GM19025 (cell line): ENCODE results near the gene GALNT14.

Source experiments
- ATAC-seq: cut with Tn5 transposase; IDR thresholded peaks from one replicate; pipeline ENCODE4 v1.9.1; 2021; ENCODE audit warnings: mild to moderate bottlenecking, low read depth, moderate library complexity; ENCODE audit not compliant: unreplicated experiment

Gene GALNT14

DNA sequence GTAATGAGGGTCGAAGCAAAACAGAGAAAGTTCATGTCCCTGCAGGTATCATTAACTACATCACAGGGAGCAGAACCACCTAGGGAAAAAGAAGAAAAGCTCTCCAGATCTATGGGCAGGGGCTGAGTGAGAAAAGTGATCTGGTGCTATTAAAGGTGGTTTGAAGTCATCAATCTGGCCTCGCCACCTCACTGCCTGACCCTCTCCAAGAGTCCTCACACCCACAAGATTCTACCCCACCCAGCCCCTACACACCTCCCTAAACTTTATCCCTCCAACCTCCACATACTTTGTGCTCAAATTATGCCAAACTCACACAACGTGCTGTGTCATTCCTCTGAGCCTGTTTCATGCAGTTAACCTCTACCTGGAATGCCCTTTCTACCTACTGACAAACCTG lies 2.2 kb downstream of the GALNT14 start:
- ATAC-seq: no peak

DNA sequence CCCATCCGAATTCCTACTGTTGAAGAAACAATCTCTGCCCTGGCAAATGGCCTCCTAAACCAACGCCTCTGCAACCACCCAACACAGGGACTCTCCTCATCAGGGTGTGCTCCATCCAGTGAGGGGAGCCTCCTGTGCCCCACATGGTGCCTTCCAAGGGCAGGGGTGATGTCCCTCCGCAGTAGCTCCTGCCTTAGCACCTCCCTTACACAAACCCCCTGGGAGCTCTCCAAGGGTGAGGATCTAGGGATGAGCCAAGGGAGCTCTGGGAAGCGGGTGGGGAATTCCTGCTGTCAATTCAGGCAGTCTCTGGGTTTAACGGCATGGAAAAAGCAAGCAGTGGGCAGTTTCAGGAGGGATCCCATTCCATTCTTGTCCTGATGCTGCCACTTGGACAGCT lies 3.8 kb downstream of the GALNT14 start:
- no peak for ATAC-seq

- ATAC-seq: no peak
These were observed 5.5 kb downstream of the GALNT14 start for GRCh38 chr2:31132786-31133185.

- ATAC-seq: no peak
These were observed 6.4 kb downstream of the GALNT14 start for GRCh38 chr2:31131871-31132270.

- no peak for ATAC-seq
These were observed 8.7 kb downstream of the GALNT14 start for GRCh38 chr2:31129375-31130171.

DNA sequence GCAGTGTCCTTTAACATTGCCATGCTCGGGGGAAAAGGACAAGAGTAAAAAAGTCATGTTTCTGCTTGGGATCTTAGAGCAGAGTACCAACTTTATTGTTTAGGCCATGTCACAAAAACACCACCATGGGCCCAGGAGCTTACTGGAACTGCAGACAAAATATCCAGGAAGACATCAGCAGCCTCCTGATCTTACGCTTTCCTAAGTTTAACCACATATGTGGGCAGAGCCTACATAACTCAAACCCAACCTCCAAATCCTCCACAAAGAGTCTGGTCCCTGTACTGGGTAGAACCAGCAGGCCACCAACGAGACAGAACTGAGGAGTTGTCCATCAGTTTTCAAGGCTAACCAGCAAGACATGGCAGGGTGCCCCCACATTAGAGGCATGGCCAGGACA lies 10.3 kb downstream of the GALNT14 start:
- ATAC-seq: no peak

DNA sequence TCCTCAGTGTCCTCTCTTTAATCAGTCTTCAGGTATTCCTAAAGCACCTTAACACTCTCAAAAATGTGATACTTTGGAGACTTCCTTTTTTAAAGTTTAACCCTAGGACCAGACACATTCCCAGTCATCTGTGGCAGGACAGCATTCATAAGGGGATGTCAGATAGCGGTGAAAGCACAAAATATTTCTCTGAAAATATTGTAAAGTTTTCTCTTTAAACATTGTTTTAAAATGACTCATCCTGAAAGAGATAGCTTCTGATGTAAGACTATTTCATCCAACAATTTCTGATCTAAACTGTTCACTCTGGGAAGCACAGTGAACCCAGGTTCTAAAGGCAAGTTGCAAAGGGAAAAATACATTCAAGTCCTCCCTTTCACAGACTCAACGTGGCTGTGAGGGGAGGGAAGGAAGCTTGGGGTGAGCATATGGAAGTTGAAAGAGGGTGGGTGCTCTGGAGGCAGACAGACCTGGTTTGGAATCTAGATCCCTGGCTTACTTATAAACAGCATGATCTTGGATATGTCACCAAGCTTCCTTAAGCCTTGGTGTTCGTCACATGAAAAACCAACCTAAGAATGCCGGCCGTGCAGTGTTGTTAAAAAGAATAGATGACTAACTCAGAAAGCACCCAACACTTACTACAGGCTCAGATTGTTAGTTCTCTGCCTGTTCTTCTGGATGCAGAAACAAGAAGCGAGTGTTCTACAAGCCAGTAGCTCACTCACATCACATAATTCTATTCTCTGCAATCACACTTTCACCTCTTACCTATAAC lies 12.1 kb downstream of the GALNT14 start:
- no peak for ATAC-seq

DNA sequence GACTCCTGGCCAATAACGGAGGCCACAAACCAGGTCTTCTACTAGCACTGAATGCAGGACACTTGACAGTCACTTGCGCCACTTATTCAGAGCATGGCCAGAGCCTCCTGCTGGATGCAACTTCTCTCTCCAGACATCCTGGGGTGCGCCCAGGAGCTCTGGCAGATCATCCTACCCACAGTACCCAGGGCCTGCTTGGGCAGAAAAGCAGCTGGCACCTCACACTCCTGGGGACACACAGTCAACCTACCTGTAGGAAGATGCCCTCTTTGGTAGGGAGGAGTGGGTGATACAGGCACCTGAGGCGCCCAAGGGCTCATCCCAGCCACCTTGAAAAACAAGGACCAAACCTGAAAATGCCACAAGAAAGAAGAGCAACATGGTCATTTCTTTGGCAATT lies 13.3 kb downstream of the GALNT14 start:
- no peak for ATAC-seq

DNA sequence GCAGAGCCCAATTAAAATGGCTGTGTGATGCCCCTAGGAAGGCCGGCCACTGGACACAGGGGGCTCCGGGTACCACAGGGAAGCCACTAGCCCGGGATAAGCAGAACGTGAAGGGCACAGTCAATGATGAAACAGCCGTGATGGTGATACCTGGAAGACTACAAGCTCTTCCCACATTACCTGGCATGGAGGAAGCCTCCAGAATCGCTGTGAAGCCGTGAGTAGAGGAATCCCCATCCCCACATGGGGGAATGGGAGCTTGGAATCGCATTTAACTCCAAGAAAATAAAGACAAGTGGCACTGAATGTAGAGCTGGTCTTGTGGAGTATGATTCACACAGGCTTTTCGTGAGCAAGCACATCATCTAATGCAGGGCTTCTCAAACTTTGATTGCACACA lies 16.1 kb downstream of the GALNT14 start:
- ATAC-seq: no peak

DNA sequence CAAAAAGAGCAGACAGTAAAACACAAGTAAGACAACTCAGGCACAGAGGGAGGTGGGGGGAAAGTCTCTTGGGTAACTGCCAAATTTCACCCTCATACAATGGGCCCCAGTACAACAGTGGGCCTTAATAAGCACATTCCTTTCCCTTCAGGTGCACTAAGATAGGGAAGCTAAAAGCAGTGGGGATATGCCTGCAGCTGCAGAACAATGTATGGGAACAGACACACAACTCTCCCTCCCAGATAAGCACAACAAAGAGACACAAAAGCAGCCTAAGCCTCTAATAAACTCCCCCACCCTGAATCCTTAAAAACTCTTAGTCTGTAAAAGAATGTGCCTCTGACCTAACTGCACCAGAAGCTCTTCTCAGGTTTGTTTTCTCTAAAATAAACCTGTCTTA lies 24.5 kb downstream of the GALNT14 start:
- no peak for ATAC-seq

DNA sequence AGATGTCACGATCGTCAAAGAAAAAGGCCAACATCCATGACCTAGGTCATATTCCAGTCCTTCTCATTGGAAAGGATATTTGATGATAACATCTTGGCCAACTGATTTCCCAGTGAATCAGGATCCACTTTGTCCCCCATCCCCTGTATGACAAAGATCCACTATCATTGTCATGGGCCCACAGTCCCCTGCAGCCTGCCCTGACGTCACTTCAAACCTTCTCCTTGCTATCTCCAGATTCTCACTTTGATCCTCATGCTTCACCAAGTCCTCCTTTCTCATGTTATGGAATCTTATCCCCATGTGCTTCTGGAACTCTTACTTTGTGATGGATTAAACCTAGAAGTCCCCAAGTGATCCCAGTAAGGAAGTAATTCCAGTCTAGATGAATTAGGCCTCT lies 25.7 kb downstream of the GALNT14 start:
- ATAC-seq: no peak

- ATAC-seq: no peak
These were observed 27.2 kb downstream of the GALNT14 start for GRCh38 chr2:31110998-31111397.

DNA sequence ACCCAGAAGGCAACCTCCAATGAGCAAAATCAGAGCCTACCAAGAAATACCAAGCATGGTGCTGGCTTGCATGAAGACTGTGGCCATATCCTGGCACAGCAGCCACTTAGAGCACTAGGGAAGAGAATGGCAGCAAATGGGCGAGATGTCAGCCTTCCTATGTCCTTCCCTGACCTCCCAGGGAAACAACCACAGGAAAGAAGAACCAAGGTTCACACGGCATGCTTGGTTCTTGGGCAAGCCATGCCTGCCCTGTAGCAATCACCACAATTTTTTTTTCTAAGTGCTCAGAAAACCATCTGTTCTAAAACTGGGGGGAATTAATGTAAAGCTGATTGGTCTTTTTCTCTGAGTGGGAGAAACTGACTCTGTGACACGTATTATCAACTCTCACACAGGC lies 27.8 kb downstream of the GALNT14 start:
- ATAC-seq: no peak

DNA sequence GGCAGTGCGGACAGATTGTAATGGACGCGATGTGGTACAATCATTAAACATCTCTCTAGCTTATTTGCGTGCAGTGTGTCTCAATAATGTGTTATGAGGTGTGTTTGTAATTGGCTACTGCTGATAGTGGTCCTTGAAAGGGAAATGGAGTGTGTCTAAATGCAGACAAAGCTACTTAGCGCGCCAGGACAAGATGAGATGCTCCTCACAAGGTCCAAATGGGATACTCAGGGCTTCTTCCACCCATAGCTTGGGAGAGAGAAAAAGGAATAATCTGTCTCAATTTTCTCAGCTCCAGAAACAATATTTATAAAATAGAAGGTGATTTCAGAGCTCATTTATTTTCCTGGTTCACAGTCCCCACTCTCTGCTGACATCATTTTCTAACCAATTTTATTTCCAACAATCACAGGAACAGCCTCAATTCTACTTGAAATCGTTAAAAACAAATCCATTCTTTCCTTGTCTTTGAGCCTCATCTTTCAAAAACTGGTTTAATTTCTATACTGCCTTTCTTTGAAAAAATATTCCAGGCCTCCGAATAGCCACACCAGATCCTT lies 28.5 kb downstream of the GALNT14 start:
- no peak for ATAC-seq

DNA sequence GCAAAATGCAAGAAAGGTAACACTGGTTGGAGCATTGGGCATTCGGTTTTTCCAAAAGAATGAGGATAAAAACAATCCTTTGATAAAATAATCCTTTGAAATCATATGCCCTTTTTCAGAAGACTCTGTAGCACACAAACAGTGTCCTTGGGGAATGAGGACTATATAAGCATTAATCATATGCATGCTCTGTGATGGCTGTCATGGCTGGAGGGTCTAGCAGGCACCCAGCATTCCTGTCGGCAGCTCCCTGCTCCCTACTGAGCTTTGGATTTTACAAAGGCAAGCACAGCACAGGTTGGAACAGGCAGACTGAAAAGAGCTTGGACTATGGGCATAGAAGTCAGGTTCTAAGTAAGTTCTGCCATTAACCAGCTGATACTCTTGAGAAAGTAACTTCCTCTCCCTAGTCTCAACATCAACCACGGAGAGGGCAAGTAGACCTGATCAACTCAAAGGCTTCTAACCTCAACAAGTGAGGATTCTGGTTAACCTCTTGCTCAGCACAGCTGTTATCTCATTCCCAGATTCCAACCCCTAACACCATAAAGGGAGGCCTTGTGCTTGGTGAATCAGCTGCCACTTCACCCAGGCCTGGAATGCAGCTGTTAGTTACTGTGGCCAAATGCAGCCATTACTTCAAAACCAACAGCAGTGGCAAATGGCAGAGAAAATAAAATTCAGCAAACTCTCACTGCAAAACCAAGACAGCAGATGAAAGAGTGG lies 29.5 kb downstream of the GALNT14 start:
- ATAC-seq: no peak

DNA sequence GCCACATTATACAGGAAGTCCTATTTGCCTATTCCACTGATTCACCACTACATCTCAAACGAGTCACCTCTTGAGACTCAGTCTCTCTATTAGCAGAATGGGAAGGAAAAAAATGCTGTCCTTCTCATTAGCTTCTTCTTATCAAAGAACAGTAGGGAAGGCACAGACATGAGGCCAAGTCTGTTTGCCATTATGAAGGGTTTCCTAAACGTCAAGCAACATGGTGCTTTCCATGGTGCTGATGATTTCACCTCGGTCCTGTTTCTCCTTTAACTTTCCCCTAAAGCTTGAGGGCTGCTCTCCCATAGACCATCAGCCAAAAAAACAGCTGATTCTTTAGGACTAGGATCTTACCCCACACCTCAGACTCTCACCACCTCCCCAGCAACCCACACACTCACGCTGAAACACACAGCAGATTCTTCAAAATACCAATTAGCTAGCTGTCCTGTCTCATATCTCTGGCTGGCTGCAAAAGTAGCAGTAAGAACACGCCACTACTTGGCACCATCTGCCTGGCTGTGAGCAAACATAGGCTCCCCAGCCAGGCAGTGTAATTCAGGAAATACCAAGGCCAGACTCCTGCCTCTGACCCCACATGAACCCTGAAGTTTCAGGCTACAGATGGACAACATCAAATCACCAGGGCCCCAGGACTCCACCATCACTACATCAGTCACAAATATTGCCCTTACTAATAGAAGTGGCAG lies 30.5 kb downstream of the GALNT14 start:
- no peak for ATAC-seq

GRCh38 chr2:31101701-31102100 lies 36.5 kb downstream of the GALNT14 start:
- no peak for ATAC-seq

- no peak for ATAC-seq
These were observed 40.2 kb downstream of the GALNT14 start for GRCh38 chr2:31097962-31098613.

DNA sequence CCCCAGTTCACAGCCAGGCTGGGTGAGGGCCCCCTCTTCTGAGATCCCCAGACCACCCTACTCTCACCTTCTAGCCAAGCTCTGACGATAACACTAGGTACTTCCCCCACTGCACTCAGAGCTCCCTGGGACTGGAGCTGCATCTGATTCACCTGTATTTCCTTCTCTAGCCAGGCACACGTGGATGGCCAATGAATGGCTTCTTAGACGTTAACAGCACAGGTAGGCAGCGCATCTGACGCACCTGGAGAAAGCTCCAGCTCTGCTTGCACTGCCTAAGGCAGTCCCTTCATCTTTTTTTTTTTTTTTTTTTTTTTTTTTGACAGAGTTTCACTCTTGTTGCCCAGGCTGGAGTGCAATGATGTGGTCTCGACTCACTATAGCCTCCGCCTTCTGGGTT lies 48.1 kb downstream of the GALNT14 start:
- no peak for ATAC-seq

DNA sequence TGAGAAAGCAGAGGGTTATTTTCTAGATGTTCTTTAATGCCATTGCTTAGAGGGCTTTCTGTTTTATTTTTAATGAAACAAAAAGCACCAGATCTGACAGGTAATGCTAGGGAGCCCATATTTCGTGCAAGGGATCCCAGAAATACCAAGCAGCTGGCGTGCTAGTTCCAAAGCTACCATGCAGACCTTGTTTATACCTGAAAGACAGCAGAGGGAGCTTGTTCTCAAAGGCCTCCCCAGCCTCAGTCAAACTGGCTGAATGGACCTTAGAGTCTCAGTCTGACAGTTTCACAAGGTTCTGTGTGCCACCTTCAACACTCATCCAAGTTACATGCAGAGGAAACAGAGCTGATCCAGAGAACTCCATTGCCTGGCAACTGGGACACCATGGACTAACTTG lies 48.6 kb downstream of the GALNT14 start:
- ATAC-seq: no peak
